HCT116 (cell line): ENCODE measurements around the gene APOBEC3G. TPM values are rescaled to one million over a fixed set of nuclear protein-coding genes. Genes with fewer than 3 reads are reported as not detected.
"Not testable (repeated sequence)": the region's sequence is repeated elsewhere in the genome, so short reads cannot be mapped to it uniquely, and the experiment has no call there.

Experiments used
- ATAC-seq: fragments of 200-7000 bp; cut with Tn5 transposase; 2 replicates; pipeline ENCODE4 v1.9.1; 2020; ENCODE audit warnings: mild to moderate bottlenecking, moderate library complexity
- BruUV-seq: library from RNA; stranded (reverse); fragments of 400-500 nt; replicated peaks from 2 replicates; lab custom pipeline; 2021; lab: Mats Ljungman, UMichigan
- CTCF ChIA-PET: fragments of 300-600 bp; sonication (Branson Sonifier 250); formaldehyde crosslinking; loops from one replicate; lab custom pipeline; 2021; ENCODE audit warnings: antibody characterized with exemption; lab: Charles Lee
- POLR2A ChIA-PET: fragments of 300-600, 350-600 bp; sonication (Branson Sonifier 250); formaldehyde crosslinking; loops from one replicate; lab custom pipeline; 2021; ENCODE audit warnings: antibody characterized with exemption; lab: Charles Lee
- RAD21 ChIA-PET, 2 experiments: fragments of 300-600 bp; sonication (Branson Sonifier 250); formaldehyde crosslinking; loops; one replicate each; lab custom pipeline; 2023; ENCODE audit warnings: low total read pairs in 2 of 2; ENCODE audit not compliant: uncharacterized antibody in 2 of 2, unreplicated experiment in 2 of 2, low non-redundant PET in 1 of 2; lab: Charles Lee
- DNase-seq: peaks from one replicate; pipeline ENCODE4 v3.0.0-alpha.2; 2010; ENCODE audit warnings: low read depth, low spot score
- H2AFZ ChIP-seq: fragments of 200-600 bp; shearing (Covaris generic), sonication (generic); 2 replicates; pipeline ENCODE4 v1.6.1; 2017; ENCODE audit warnings: low read depth, mixed run types, mixed read lengths, antibody characterized with exemption, low read length; ENCODE audit not compliant: poor library complexity, severe bottlenecking
- H3K27ac ChIP-seq: 2 replicates; pipeline ENCODE4 v1.5.1; 2012; ENCODE audit warnings: low read depth, low read length
- H3K27me3 ChIP-seq: fragments of 200-600 bp; sonication (generic); 2 replicates; pipeline ENCODE4 v1.6.1; 2016; ENCODE audit warnings: mixed run types, low read length, mixed read lengths; ENCODE audit not compliant: insufficient read depth
- H3K36me3 ChIP-seq, 2 experiments: fragments of 200-500 bp in 1 of 2; fragments of 200-600 bp in 1 of 2; sonication (Bioruptor generic) in 1 of 2; sonication (generic) in 1 of 2; 2 replicates each; pipeline versions ENCODE4 v1.5.1 to v1.6.1; 2014 to 2016; ENCODE audit warnings: low read length in 2 of 2, inconsistent platforms in 1 of 2, mixed read lengths in 1 of 2, mixed run types in 1 of 2; ENCODE audit not compliant: insufficient read depth in 2 of 2, control insufficient read depth in 1 of 2
- H3K4me1 ChIP-seq, 2 experiments: fragments of 200-600 bp in 1 of 2; sonication (generic) in 1 of 2; 2 replicates each; pipeline versions ENCODE4 v1.5.1 to v1.6.1; 2012 to 2017; ENCODE audit warnings: low read length in 2 of 2, inconsistent platforms in 1 of 2, mild to moderate bottlenecking in 1 of 2, mixed read lengths in 1 of 2, mixed run types in 1 of 2, moderate library complexity in 1 of 2; ENCODE audit not compliant: insufficient read depth in 2 of 2, control insufficient read depth in 1 of 2
- H3K4me2 ChIP-seq: fragments of 200-600 bp; sonication (generic); 2 replicates; pipeline ENCODE4 v1.6.1; 2017; ENCODE audit warnings: mixed run types, low read length, mixed read lengths
- H3K4me3 ChIP-seq, 2 experiments: fragments of 200-600 bp in 1 of 2; sonication (generic) in 1 of 2; replicated peaks in 1 of 2; 2 replicates each; pipeline ENCODE4 v1.5.1; 2011 to 2016; ENCODE audit warnings: low read length in 2 of 2, control low read depth in 1 of 2, low read depth in 1 of 2, mild to moderate bottlenecking in 1 of 2, mixed read lengths in 1 of 2, mixed run types in 1 of 2
- H3K79me2 ChIP-seq: fragments of 200-600 bp; sonication (generic); 2 replicates; pipeline ENCODE4 v1.6.1; 2017; ENCODE audit warnings: mild to moderate bottlenecking, mixed run types, low read length, moderate library complexity, mixed read lengths; ENCODE audit not compliant: insufficient read depth
- H3K9ac ChIP-seq: fragments of 200-600 bp; sonication (generic); 2 replicates; pipeline ENCODE4 v1.6.1; 2016; ENCODE audit warnings: low read length, mixed read lengths
- H3K9me2 ChIP-seq: fragments of 200-600 bp; sonication (generic), shearing (Covaris generic); 2 replicates; pipeline ENCODE4 v1.6.1; 2017; ENCODE audit warnings: mixed run types, mild to moderate bottlenecking, moderate library complexity; ENCODE audit not compliant: insufficient read depth
- H3K9me3 ChIP-seq, 2 experiments: fragments of 200-500 bp in 1 of 2; fragments of 200-600 bp in 1 of 2; sonication (Bioruptor generic) in 1 of 2; sonication (generic) in 1 of 2; 2 replicates each; pipeline ENCODE4 v1.6.1; 2014 to 2017; ENCODE audit warnings: low read length in 2 of 2, mixed read lengths in 2 of 2, inconsistent platforms in 1 of 2, low read depth in 1 of 2, mild to moderate bottlenecking in 1 of 2, mixed run types in 1 of 2, moderate library complexity in 1 of 2; ENCODE audit not compliant: control insufficient read depth in 1 of 2, insufficient read depth in 1 of 2
- H4K20me1 ChIP-seq: fragments of 200-600 bp; sonication (generic), shearing (Covaris generic); 2 replicates; pipeline ENCODE4 v1.6.1; 2017; ENCODE audit warnings: mixed run types, mild to moderate bottlenecking, moderate library complexity; ENCODE audit not compliant: insufficient read depth
- CTCF ChIP-seq, 3 experiments: fragments of 200-600 bp in 1 of 3; sonication (generic) in 1 of 3; IDR thresholded peaks in 2 of 3; conservative IDR thresholded peaks in 1 of 3; 2 replicates each; pipeline ENCODE4 v1.5.1; 2012 to 2017; ENCODE audit warnings: low read depth in 2 of 3, low read length in 2 of 3, antibody characterized with exemption in 1 of 3, borderline replicate concordance in 1 of 3, control low read depth in 1 of 3, mild to moderate bottlenecking in 1 of 3, mixed read lengths in 1 of 3, mixed run types in 1 of 3, moderate library complexity in 1 of 3; ENCODE audit not compliant: insufficient read depth in 1 of 3
- EGR1 ChIP-seq: IDR thresholded peaks from 2 replicates; pipeline ENCODE4 v1.6.1; 2012; ENCODE audit warnings: low read depth
- ELF1 ChIP-seq: IDR thresholded peaks from 2 replicates; pipeline ENCODE4 v1.6.1; 2012; ENCODE audit warnings: low read depth, borderline replicate concordance
- EZH2 ChIP-seq: fragments of 200-600 bp; sonication (generic); IDR thresholded peaks from 2 replicates; pipeline ENCODE4 v1.6.1; 2017; ENCODE audit warnings: antibody characterized with exemption, mixed run types
- FOSL1 ChIP-seq: IDR thresholded peaks from 2 replicates; pipeline ENCODE4 v1.6.1; 2012; ENCODE audit warnings: low read depth
- JUND ChIP-seq: IDR thresholded peaks from 2 replicates; pipeline ENCODE4 v1.6.1; 2012
- POLR2AphosphoS5 ChIP-seq: IDR thresholded peaks from 2 replicates; pipeline ENCODE4 v1.6.1; 2011; ENCODE audit warnings: mild to moderate bottlenecking, low read depth, low read length, moderate library complexity
- RAD21 ChIP-seq: IDR thresholded peaks from 2 replicates; pipeline ENCODE4 v1.6.1; 2012; ENCODE audit warnings: low read depth, mild to moderate bottlenecking
- SIN3A ChIP-seq: IDR thresholded peaks from 2 replicates; pipeline ENCODE4 v1.6.1; 2012; ENCODE audit warnings: low read depth
- SP1 ChIP-seq: IDR thresholded peaks from 2 replicates; pipeline ENCODE4 v1.6.1; 2012; ENCODE audit warnings: low read depth
- TCF7L2 ChIP-seq: IDR thresholded peaks from 2 replicates; pipeline ENCODE4 v1.7.0; 2011; ENCODE audit warnings: borderline replicate concordance, inconsistent platforms; ENCODE audit not compliant: insufficient read depth, insufficient read length; ENCODE audit errors: extremely low read depth
- ZNF274 ChIP-seq: fragments of 200-500 bp; sonication (Bioruptor generic); IDR thresholded peaks from 2 replicates; pipeline ENCODE4 v1.6.1; 2014; ENCODE audit warnings: mild to moderate bottlenecking, low read depth, low read length, inconsistent platforms
- intact Hi-C: fragments of 100-400 bp; cut with micrococcal nuclease; formaldehyde crosslinking; loops from 2 replicates; pipeline ENCODE4 v1.10.0; 2022
- total RNA-seq: library from RNA; stranded (reverse); gene quantifications from one replicate; pipeline ENCODE4 v1.2.1, GENCODE V29; 2021; ENCODE audit not compliant: unreplicated experiment
- TF ChIP-seq, protein P1 (sequence below): IDR thresholded peaks from 2 replicates; pipeline ENCODE4 v1.6.1; 2011; ENCODE audit warnings: mild to moderate bottlenecking, low read length, moderate library complexity; ENCODE audit not compliant: insufficient replicate concordance; ENCODE audit errors: extremely low read depth
- TF ChIP-seq, protein P2 (sequence below): IDR thresholded peaks from 2 replicates; pipeline ENCODE4 v1.6.1; 2012; ENCODE audit warnings: low read depth
- TF ChIP-seq, protein P3 (sequence below): IDR thresholded peaks from 2 replicates; pipeline ENCODE4 v1.6.1; 2012

APOBEC3G gene
- total RNA-seq, 1 experiment from 2014 or later = 0.71 TPM

- Histone ChIP-seq H3K27me3 (no peaks in the 10 kb centered on the region), H3K4me1 (peaks cover 14 to 18% of the 10 kb centered on the region in 2 experiments), H3K9ac (no peak overlapping the region), H3K79me2 (no peaks in the 10 kb centered on the region), H2AFZ (no peak overlapping the region), H3K9me3 (no peaks in the 10 kb centered on the region), H3K27ac (no peak overlapping the region), H4K20me1 (no peaks in the 10 kb centered on the region), H3K36me3 (no peaks in the 10 kb centered on the region), H3K9me2 (no peaks in the 10 kb centered on the region), H3K4me3 (no peak overlapping the region), H3K4me2 (no peak overlapping the region)
- no TSS peak for BruUV-seq
- DNase-seq (no peak), ATAC-seq (no peak)
- TF ChIP-seq JUND = no peak
- no peak for TF ChIP-seq EZH2
- TF ChIP-seq ZNF274 = no peak
- TF ChIP-seq, protein P1, sequence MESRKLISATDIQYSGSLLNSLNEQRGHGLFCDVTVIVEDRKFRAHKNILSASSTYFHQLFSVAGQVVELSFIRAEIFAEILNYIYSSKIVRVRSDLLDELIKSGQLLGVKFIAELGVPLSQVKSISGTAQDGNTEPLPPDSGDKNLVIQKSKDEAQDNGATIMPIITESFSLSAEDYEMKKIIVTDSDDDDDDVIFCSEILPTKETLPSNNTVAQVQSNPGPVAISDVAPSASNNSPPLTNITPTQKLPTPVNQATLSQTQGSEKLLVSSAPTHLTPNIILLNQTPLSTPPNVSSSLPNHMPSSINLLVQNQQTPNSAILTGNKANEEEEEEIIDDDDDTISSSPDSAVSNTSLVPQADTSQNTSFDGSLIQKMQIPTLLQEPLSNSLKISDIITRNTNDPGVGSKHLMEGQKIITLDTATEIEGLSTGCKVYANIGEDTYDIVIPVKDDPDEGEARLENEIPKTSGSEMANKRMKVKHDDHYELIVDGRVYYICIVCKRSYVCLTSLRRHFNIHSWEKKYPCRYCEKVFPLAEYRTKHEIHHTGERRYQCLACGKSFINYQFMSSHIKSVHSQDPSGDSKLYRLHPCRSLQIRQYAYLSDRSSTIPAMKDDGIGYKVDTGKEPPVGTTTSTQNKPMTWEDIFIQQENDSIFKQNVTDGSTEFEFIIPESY = no peak
- TF ChIP-seq RAD21 = no peak
- no peak for TF ChIP-seq ELF1
- TF ChIP-seq POLR2AphosphoS5 = no peak
- TF ChIP-seq, protein P2, sequence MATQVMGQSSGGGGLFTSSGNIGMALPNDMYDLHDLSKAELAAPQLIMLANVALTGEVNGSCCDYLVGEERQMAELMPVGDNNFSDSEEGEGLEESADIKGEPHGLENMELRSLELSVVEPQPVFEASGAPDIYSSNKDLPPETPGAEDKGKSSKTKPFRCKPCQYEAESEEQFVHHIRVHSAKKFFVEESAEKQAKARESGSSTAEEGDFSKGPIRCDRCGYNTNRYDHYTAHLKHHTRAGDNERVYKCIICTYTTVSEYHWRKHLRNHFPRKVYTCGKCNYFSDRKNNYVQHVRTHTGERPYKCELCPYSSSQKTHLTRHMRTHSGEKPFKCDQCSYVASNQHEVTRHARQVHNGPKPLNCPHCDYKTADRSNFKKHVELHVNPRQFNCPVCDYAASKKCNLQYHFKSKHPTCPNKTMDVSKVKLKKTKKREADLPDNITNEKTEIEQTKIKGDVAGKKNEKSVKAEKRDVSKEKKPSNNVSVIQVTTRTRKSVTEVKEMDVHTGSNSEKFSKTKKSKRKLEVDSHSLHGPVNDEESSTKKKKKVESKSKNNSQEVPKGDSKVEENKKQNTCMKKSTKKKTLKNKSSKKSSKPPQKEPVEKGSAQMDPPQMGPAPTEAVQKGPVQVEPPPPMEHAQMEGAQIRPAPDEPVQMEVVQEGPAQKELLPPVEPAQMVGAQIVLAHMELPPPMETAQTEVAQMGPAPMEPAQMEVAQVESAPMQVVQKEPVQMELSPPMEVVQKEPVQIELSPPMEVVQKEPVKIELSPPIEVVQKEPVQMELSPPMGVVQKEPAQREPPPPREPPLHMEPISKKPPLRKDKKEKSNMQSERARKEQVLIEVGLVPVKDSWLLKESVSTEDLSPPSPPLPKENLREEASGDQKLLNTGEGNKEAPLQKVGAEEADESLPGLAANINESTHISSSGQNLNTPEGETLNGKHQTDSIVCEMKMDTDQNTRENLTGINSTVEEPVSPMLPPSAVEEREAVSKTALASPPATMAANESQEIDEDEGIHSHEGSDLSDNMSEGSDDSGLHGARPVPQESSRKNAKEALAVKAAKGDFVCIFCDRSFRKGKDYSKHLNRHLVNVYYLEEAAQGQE = no peak
- TF ChIP-seq, protein P3, sequence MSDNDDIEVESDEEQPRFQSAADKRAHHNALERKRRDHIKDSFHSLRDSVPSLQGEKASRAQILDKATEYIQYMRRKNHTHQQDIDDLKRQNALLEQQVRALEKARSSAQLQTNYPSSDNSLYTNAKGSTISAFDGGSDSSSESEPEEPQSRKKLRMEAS = no peak
- TF ChIP-seq SIN3A = no peak
- no peak for TF ChIP-seq EGR1
- TF ChIP-seq SP1 = no peak
- no peak for TF ChIP-seq TCF7L2
- TF ChIP-seq CTCF (IDR thresholded peaks at IDR 0.05 in 2 of 3, conservative IDR thresholded peaks at IDR 0.05 in 1 of 3; ENCODE audit: borderline replicate concordance in 1 of 3, insufficient read depth in 1 of 3, low read depth in 2 of 3, low read length in 2 of 3) = no peak
- no peak for TF ChIP-seq FOSL1
- RAD21 ChIA-PET = no interaction called here
- intact Hi-C loops = no loop called here
- CTCF ChIA-PET = no interaction called here
- POLR2A ChIA-PET = no interaction called here
Measured at GRCh38 chr22:39055658-39056057, 21.4 kb upstream of the APOBEC3G start.

DNA sequence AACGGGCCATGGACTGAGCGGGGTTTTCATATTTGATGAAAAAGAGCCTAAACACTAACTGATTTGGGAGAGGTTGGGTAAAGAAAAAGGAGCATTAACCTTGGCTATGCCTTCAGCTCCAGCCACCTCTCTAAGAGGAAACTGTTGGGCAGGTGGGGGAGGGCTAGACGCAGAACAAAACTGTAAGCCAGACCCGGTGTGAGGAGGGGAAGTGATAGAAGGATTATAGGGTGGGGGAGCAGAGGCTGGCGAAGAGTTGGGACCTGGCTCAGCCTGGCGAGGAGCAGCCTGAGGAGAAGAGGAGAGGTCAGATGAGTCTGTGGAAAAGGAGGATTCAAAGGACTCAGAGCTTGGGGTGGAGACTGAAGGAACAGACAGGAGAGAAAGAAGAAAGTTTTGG, 15.8 kb upstream of the APOBEC3G start:
- CTCF ChIA-PET = not testable (repeated sequence)

More for the DNA sequence above, 15.8 kb upstream of the APOBEC3G start:
- H4K20me1 ChIP-seq, H3K36me3 ChIP-seq, ATAC-seq, H3K9ac ChIP-seq, POLR2A ChIA-PET, H3K27me3 ChIP-seq, H3K4me1 ChIP-seq, H3K9me2 ChIP-seq, H3K4me3 ChIP-seq, DNase-seq, BruUV-seq, RAD21 ChIA-PET, H3K27ac ChIP-seq, intact Hi-C loops, H3K4me2 ChIP-seq, H2AFZ ChIP-seq, H3K9me3 ChIP-seq, H3K79me2 ChIP-seq: not testable (repeated sequence)
